ENCODE data around the gene TEKT2.
A peak's percentile ranks its signal among the peaks of the same experiment; 100 is the strongest.

The TEKT2 gene

GRCh38 chr1:36083635-36084496 lies at the start of gene TEKT2:
Gene TEKT2 (plus strand): TSS chr1:36084094. CDS start chr1:36084922, 828 bp downstream.
- peak; percentile 6 for DNase-seq

DNA sequence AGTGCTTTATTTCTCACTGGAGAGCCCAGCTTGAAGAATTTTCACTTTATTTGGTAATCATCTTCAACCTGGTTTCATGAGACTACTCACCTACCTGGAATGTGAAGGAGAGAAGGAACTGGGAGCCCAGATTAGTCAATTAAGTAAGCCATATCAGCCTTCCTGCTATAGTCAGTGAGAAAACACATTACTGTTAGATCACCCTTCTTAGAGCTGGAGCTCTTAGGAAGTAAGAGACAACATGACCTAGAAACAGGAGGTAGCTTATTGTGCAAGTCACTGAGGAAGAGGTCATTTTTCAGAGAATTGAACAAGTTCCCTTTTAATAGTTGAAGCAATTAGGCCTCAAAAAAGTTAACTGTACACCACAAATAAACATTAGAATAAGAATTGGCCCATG lies 49.2 kb upstream of the TEKT2 start:
- DNase-seq = no peak

DNA sequence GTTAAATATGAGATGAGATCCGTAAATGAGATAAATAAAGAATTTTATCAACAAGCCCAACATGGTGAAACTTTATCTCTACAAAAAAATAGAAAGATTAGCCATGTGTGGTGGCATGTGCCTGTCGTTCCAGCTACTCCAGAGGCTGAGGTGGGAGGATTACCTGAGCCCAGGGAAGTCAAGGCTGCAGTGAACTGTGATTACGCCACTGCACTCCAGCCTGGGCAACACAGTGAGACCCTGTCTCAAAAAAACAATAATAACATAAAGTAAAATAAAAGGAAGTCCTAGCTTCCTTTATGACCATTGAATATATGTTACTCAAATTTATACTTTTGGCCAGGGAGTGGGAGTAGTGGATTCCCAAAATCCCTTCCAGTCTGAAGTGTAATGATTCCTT lies 48.7 kb upstream of the TEKT2 start:
- DNase-seq = no peak

GRCh38 chr1:36040238-36040637 lies 43.7 kb upstream of the TEKT2 start:
- DNase-seq = no peak

DNA sequence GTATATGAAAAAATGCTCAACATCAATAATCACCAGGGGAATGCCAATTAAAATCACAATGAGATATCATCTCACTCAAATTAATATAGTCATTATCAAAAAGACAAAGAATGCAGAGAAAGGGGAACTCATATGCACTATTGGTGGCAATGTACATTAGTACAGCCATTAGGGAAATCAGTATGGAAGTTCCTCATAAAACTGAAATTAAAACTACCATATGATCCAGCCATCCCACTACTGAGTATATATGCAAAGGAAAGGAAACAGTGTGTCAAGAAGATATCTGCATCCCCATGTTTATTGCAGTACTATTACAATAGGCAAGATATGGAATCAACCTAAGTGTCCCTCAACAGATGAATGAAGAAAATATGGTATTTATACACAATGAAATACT lies 32.1 kb upstream of the TEKT2 start:
- no peak for DNase-seq

DNA sequence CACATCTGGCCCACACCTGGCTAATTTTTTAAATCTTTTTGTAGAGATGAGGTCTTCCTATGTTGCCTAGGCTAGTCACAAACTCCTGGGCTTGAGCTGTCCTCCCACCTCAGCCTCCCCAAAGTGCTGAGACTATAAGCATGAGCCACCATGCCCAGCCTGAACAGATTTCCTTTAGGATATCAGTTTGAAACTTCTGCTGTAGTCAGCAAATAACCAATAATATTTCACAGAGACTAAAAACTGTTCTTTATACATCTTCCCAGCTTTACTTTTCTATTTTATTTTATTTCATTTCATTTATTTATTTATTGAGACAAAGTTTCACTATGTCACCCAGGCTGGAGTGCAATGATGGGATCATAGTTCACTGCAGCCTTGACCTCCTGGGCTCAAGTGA lies 29.9 kb upstream of the TEKT2 start:
- DNase-seq = no peak

DNA sequence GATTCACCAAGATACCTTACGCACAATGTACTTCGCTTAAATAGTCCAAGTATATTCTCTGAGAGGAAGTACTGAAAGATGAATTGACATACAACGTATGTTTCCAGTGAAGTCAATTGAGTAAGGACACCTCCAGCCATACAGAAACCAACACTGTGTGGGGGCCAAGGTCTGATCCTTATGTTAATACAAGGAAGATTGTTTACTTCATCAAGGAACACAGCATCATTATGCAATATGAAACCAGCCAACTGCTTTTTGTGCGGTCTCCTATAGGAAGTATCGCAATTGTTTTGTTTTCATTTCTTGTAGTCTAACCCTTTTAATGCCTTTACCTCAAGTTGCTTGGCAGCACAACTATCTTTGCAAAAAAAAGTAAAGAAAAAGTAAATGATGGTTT lies 28.2 kb upstream of the TEKT2 start:
- DNase-seq = no peak

DNA sequence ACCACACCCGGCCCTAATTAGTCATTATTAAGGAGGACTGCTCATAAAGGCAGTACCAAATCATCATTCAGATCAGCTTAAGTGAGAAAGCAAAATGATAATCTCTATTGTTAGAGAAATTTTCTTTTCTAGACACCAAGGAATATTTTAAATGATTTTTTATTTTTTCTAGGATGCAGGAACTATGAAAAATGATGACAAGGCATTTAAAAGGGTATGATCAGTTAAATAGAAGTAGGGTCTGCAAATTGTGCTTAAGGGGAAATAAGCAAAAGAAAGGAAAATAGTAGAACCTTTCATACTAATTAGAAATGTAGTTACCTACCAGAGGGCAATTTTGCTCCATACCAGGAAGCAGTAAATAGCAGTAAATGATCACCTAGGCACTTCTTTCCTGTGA lies 21.6 kb upstream of the TEKT2 start:
- DNase-seq = no peak

DNA sequence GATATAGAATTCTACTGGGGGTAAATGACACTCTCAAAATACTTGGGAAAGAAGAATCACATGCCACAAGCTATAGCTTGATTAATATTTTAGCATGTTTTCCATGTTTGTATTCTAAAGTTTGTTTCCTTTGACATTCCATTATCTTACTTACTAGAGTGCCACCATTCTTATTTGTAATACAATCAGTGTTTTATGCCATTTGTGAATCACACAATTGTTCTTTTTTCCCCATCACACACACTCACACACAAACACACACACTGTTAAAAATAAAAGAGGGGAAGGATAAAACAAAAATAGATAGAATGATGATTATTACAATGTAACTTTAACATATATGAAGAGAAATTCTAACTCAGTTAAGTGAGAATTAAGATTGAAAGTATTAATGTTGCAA lies 16.0 kb upstream of the TEKT2 start:
- DNase-seq = no peak

DNA sequence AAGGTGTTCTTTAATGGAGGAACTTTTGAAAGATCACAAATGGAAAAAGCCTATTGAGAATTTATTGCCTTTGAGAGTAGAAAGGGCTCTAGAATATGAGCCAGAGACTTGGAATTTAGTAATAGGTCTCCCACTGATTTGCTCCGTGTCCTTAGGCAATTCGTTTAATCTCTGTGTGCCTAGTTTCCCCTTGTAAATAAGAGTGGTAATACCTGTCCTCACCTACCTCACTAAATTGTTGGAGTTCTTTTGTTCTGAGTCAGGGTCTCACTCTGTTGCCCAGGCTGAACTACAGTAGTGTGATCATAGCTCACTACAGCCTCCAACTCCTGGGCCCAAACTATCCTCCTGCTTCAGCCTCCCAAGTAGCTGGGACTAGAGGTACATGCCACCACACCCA lies 15.0 kb upstream of the TEKT2 start:
- DNase-seq = no peak

DNA sequence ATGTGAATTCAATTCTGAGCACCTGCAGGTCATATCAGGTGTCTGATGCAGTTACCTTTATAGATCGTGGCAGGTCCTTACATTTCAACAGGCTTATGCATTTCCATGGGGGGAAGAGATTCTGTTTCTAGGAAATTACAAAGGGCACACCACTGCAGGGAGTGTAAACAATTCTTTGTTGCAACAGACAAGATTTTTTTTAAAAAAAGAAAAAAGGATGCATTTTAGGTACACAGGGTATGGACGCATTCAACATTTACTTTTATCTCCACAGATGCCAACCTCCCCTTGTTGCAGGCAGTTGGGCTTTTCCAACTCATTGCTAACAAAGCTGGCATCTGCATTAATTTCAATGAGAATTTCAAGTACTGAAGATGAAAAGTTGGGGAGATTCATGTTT lies 13.5 kb upstream of the TEKT2 start:
- no peak for DNase-seq

GRCh38 chr1:36076979-36077573 lies 6.8 kb upstream of the TEKT2 start:
- DNase-seq = no peak

DNA sequence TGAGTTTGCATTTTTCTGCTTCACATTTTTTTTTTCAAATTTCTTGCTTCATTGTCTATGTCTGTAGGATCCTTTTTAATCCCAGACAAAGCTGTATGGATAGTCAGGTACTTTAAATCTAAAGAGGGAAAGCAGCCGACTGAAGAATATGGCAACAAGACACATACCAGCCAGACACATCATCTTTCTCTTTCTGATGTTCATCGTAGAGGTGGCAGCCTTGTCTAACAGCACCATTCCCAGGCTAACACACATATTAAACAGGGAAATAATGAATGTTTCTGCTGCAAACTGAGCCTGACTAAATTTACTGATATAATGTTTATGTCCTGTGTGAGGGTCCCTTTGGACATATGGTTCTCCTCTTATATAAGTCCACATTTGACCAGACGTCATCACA lies 3.7 kb upstream of the TEKT2 start:
- DNase-seq = no peak

DNA sequence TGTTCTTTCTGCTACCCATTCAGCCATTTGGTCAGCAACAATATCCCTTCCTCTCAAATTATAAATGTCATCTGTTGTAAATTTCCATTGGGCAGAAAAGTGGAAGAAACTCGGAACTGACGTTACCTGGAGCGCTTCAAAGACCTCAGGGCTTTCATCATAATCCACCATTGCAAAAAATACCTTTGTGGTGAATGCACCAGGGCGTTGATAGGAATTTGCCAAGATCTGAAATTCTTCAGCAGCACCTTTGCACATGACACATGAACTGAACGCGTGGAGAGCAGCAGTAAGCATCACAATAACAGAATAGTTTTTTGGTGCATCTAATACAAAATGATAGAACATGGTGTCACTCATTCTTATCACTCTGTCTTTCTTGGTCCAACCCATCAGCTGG lies 3.1 kb upstream of the TEKT2 start:
- DNase-seq = no peak

DNA sequence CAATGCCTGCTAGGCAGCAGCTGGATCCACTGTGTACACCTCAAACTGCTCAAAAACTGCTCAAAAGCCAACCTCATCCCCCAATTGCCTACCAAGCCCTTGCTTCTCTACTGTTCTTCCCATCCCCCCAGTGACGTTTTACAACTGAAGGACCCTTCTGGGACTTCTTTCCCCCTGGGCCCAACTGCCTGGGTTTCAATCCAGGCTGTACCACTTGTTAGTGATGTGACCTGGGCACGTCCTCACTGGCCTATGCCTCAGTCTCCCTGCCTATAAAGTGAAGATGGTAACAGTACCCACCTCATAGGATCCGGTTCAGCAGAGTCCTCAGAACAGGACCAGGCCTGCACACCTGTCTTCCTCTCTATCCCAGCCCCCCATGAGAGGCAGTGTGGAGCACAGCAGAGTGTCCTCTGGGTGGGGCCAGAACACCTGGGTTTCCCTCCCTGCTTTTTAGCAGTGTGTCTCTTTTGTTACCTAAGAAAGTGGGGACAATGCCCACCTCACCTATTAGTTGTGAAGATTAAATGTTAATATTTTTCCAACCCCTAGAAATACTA lies 1.9 kb upstream of the TEKT2 start:
- DNase-seq = no peak

GRCh38 chr1:36083219-36083618 lies 675 bp upstream of the TEKT2 start:
- DNase-seq = no peak

- no peak for DNase-seq
These were observed 712 bp downstream of the TEKT2 start for GRCh38 chr1:36084497-36085115.

DNA sequence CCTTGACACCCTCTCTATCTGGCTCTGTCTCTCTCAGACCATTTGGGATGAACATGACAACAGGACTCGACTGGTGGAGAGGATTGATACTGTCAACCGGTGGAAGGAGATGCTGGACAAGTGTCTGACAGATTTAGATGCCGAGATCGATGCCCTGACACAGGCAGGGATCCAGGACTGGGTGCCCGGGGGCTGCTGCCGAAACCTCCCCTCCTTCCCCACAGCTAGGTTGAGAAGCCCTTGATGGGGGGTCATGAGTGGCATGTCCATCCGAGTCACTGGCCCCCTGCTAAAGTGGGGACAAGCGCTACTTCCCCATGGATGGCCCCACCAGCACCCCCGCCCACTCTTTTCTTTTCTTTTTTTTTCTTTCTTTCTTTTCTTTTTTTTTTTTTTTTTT lies 1.2 kb downstream of the TEKT2 start:
- DNase-seq = no peak

GRCh38 chr1:36085686-36086526 lies 2.0 kb downstream of the TEKT2 start:
- DNase-seq = no peak

DNA sequence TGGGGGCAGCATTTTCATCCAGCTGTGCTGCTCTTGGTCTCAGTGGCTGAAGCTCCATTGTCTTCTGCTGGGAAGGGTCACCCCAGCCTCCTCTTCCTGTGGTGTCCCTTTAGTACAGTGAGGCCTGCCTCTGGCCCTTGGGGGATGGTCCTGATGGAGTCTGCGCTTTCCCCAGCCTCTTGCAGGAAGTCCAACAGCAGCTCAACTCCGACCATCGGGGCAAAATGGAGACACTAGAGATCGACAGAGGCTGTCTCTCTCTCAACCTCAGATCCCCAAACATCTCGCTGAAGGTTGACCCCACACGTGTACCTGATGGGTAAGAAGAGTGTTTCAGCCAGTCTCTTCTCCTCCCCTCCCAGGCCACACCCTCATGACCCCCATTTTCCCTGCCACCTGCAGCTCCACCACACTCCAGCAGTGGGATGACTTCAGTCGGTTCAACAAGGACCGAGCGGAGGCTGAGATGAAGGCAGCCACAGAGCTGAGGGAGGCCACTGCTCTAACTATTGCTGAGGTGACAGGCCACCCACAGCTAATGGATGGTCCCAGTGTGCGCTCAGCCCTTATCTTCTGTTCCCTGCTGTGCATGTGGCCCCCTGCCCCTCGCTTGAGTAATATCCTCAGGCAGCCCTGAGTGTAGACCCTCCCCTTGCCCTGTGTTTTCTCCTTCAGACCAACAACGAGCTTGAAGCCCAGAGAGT lies 2.8 kb downstream of the TEKT2 start:
- DNase-seq = no peak

GRCh38 chr1:36087233-36088123 lies 3.6 kb downstream of the TEKT2 start:
- DNase-seq = no peak
